ENCODE measurements around the gene ATP6AP1. TPM values are rescaled to one million over a fixed set of nuclear protein-coding genes. Genes with fewer than 3 reads are reported as not detected.

ATP6AP1 gene
- total RNA-seq, 1 donor from 2014 or later: 74.8 TPM

DNA sequence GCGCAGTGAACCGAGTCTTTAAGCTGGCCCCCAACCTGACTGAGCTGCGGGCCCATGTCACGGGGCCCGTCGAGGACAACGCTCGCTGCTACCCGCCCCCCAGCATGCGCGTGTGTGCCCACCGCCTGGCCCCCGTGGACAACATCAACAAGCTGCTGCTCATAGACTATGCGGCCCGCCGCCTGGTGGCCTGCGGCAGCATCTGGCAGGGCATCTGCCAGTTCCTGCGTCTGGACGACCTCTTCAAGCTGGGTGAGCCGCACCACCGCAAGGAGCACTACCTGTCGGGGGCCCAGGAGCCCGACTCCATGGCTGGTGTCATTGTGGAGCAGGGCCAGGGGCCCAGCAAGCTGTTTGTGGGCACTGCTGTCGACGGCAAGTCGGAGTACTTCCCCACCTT is 31.8 kb downstream of the ATP6AP1 start:
- intact Hi-C loops (cut with DNase I): no loop called here
- DNase-seq (no peak), ATAC-seq (ENCODE audit: poor library complexity) (no peak)

DNA sequence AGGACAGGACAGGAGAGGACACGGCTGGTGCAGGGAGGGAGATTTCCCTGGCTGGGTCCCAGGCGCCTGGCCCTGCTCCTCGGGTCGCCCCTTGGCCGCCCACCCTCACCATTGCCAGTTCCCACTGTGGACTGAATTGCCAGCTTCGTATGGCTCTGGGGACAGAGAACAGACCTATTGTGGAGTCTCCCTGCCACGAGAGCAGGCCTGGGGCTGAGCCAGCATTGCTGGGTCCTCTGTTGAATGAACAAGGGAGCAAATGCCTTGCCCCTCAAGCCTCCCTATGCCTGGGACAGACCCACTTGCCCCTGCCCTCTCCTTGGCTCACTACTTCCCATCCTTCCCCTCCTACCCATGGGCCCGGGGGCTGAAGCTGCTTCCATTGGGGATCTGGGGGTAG is 33.9 kb downstream of the ATP6AP1 start:
- intact Hi-C loops (cut with DNase I): no loop called here
- ATAC-seq (ENCODE audit: poor library complexity) (no peak), DNase-seq (no peak)

DNA sequence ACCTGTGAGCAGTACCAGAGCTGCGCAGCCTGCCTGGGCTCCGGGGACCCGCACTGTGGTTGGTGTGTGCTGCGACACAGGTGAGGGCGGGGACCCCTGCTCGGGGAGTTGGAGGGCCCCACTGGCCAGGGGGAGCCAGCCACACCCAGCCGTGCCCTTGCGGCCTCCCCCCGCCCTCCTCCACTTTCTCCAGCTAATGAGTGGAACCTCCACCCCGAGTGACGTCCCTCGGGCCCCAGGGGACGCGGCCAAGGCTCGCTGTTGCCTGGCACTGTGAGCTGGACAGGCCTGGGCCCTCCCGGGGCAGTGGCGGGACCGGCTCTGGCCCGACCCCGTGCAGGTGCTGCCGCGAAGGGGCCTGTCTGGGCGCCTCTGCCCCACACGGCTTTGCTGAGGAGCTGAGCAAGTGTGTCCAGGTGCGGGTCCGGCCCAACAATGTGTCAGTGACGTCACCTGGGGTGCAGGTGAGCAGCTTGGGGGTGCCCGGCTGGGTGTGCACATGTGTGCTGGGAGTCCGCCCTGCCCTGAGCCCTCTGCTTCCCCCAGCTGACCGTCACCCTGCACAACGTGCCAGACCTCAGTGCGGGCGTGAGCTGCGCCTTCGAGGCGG is 35.2 kb downstream of the ATP6AP1 start:
- intact Hi-C loops (cut with DNase I): no loop called here
- ATAC-seq (ENCODE audit: poor library complexity): no peak
- DNase-seq: no peak

DNA sequence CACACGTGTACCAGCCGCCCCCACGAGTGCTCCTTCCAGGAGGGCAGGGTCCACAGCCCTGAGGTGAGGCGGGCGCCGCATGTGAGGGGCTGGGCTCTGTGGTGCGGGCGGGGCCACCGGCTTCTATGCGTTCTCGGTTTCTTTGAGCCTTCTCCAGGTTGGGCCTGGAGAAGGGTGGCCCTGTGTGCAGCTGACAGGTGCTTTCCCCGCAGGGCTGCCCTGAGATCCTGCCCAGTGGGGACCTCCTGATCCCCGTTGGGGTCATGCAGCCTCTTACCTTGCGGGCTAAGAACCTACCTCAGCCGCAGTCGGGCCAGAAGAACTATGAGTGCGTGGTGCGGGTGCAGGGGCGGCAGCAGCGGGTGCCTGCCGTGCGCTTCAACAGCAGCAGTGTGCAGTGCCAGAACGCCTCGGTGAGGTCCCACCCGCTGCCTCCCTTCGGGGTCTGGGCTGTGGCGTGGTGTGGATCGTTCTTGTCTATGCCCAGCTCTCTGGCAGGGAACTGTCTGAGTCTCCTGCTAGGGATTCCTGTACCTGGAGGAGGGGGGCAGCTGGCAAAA is 36.4 kb downstream of the ATP6AP1 start:
- DNase-seq (no peak), ATAC-seq (ENCODE audit: poor library complexity) (no peak)
- intact Hi-C loops (cut with DNase I): no loop called here

DNA sequence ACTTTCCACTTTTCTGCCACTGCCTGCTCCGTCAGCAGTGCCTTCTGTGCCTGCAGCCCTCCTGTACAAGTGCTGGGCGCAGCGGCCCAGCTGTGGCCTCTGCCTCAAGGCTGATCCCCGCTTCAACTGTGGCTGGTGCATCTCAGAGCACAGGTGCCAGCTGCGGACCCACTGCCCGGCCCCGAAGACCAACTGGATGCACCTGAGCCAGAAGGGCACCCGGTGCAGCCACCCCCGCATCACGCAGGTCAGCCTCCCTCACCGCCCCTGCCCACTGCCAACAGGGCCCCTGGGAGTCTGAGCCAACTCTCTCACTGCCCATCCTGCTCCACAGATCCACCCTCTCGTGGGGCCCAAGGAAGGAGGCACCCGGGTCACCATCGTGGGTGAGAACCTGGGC is 37.1 kb downstream of the ATP6AP1 start:
- ATAC-seq (ENCODE audit: poor library complexity) (no peak), DNase-seq (no peak)
- intact Hi-C loops (cut with DNase I): no loop called here

DNA sequence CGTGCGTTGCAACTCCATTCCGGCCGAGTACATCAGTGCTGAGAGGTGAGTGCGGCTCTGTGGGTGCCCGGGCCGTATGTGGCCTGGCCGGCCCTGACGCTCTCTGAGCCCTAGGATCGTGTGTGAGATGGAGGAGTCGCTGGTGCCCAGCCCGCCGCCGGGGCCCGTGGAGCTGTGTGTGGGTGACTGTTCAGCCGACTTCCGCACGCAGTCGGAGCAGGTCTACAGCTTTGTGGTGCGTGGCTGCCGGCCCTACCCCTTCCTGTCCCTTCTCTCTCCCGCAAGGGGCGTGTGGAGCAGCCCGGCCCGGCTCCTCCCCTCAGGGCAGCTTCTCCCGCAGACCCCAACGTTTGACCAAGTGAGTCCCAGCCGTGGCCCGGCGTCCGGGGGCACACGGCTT is 37.6 kb downstream of the ATP6AP1 start:
- DNase-seq: no peak
- no peak for ATAC-seq (ENCODE audit: poor library complexity)

DNA sequence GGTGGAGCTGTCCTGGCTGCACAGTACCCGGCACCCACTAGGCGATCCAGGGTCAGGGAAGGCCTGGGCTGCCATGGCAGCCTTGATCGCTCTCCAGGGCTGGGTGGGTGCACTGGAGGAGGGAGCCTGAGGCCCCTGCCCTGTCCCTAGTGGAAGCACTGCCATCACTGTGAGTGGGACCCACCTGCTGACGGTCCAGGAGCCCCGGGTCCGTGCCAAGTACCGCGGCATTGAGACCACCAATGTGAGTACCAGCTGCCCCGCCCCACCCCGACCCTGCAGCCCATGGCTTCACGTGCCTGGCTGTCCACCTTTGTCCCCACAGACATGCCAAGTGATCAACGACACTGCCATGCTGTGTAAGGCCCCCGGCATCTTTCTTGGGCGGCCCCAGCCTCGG is 38.4 kb downstream of the ATP6AP1 start:
- DNase-seq: no peak
- intact Hi-C loops (cut with DNase I): no loop called here
- ATAC-seq (ENCODE audit: poor library complexity): no peak

More for the DNA sequence above, 37.6 kb downstream of the ATP6AP1 start:
- intact Hi-C loops (cut with DNase I): no loop called here

DNA sequence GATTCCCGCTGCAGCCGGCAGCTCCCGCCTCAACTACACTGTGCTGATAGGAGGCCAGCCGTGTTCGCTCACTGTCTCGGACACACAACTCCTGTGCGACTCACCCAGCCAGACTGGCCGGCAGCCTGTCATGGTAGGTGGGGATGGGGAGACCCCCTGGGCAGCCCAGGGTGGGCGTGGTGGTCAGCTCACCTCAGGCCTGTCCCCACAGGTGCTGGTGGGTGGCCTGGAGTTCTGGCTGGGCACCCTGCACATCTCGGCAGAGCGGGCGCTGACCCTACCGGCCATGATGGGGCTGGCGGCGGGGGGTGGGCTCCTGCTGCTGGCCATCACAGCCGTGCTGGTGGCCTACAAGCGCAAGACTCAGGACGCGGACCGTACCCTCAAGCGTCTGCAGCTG is 39.1 kb downstream of the ATP6AP1 start:
- intact Hi-C loops (cut with DNase I): no loop called here
- DNase-seq: no peak
- no peak for ATAC-seq (ENCODE audit: poor library complexity)

DNA sequence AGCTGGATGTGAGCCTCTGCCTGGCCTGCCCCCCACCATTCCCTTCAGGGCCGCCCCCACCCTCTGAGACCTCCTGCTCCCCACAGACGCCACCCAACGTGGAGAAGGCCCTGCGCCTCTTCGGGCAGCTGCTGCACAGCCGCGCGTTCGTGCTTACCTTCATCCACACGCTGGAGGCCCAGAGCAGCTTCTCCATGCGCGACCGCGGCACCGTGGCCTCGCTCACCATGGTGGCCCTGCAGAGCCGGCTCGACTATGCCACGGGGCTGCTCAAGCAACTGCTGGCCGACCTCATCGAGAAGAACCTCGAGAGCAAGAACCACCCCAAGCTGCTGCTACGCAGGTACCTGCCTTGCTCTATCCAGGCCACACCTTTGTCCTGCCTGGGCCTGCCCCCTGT is 39.7 kb downstream of the ATP6AP1 start:
- DNase-seq (no peak), ATAC-seq (ENCODE audit: poor library complexity) (no peak)
- intact Hi-C loops (cut with DNase I): no loop called here

DNA sequence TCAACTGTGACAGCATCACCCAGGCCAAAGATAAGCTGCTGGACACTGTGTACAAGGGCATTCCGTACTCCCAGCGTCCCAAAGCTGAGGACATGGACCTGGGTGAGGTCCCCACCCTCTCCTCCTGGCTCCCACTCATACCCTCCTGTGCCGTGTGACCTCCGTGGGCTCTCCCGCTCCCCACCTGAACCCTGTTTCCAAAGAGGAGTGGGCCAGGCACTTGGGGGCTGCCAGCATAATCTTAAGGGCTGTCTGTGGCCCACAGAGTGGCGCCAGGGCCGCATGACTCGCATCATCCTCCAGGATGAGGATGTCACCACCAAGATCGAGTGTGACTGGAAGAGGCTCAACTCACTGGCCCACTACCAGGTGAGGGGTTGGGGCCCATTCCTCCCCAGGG is 40.6 kb downstream of the ATP6AP1 start:
- no peak for ATAC-seq (ENCODE audit: poor library complexity)
- no peak for DNase-seq
- intact Hi-C loops (cut with DNase I): no loop called here

DNA sequence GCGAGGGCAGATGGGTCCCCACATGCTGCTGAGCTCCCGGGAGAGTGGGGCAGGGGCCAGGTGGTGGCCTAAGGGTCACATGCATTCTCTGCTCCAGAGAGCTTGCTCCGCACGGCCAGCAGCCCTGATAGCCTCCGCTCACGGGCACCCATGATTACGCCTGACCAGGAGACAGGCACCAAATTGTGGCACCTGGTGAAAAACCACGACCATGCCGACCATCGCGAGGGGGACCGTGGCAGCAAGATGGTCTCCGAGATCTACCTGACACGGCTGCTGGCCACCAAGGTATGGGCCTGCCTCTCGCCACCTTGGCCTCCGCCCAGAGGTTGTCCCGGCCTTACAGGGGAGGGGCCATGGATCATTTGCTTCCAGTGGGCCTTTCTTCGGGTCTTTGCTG is 41.4 kb downstream of the ATP6AP1 start:
- ATAC-seq (ENCODE audit: poor library complexity) (no peak), DNase-seq (no peak)
- intact Hi-C loops (cut with DNase I): no loop called here

DNA sequence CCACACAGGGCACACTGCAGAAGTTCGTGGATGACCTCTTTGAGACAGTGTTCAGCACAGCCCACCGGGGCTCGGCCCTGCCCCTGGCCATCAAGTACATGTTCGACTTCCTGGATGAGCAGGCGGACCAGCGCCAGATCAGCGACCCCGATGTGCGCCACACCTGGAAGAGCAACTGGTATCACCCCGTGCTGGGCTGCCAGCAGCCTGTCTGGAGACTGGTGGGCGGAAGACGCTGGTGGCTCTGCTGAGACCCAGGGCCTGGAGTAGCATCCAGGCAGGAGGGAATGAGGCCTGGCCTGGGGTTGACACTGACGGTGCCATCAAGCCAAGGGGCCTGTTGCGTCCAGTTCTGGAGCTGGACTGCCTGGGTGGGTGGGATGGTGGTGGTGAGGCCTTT is 42.0 kb downstream of the ATP6AP1 start:
- DNase-seq: no peak
- intact Hi-C loops (cut with DNase I): no loop called here
- ATAC-seq (ENCODE audit: poor library complexity): no peak

DNA sequence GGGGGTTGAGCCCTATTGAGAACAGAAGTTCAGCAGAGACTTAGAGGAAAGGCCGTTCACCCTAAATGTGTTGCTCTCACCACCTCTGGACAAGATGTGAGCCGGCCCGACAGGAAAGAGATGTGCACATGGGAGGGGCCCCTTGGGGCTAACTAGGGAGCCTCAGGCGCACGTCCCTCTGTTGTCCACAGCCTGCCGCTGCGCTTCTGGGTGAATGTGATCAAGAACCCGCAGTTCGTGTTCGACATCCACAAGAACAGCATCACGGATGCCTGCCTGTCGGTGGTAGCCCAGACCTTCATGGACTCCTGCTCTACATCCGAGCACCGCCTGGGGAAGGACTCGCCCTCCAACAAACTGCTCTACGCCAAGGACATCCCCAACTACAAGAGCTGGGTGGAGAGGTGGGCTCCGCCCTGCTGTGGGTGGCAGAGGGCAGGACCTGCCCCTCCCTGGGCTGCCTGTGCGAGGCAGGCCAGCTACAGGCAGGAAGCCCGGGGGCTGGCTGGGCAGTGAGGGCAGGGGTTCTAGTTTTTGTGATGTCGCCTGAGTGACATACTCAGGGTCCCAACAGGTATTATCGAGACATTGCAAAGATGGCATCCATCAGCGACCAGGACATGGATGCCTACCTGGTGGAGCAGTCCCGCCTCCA is 42.6 kb downstream of the ATP6AP1 start:
- intact Hi-C loops (cut with DNase I): no loop called here
- ATAC-seq (ENCODE audit: poor library complexity) (no peak), DNase-seq (no peak)

DNA sequence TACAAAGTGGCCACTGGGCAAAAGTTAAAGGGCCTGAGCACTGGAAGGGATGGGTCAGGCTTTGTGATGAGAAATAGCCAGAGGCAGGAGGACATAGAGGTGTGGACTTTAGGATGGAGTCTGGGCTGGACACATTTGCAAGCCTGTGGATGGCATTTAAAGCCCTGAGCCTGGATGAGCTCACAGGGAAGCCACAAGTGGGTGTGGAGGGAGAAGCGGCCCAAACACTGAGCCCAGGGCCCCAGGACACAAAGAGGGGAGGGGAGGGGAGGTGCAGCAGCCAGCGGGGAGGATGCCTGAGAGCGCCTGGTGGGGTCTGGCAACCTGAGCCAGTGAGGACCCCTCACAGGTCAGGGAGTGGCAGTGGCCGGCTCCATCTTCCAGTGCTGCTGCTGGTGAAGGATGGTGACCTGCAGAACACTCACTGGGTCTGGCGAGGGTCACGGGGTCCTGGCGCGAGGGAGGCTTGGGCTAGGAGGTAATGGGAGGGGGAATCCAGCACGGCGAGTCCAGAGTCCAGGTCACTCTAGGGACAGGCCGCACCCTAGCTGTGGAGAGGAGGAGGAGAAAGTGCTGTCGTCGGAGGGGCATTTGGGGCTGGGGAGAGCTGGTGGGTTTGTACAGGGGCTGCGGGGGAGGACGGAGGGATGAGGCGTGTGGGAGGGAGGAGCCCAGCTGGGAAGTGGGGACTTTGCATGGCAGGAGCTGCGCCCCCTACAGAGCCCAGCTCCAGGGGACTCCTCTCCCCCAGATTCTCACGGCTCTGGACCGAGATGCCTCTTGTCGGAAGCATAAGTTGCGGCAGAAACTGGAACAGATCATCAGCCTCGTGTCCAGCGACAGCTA is 43.6 kb downstream of the ATP6AP1 start:
- no peak for DNase-seq
- intact Hi-C loops (cut with DNase I): no loop called here
- no peak for ATAC-seq (ENCODE audit: poor library complexity)

DNA sequence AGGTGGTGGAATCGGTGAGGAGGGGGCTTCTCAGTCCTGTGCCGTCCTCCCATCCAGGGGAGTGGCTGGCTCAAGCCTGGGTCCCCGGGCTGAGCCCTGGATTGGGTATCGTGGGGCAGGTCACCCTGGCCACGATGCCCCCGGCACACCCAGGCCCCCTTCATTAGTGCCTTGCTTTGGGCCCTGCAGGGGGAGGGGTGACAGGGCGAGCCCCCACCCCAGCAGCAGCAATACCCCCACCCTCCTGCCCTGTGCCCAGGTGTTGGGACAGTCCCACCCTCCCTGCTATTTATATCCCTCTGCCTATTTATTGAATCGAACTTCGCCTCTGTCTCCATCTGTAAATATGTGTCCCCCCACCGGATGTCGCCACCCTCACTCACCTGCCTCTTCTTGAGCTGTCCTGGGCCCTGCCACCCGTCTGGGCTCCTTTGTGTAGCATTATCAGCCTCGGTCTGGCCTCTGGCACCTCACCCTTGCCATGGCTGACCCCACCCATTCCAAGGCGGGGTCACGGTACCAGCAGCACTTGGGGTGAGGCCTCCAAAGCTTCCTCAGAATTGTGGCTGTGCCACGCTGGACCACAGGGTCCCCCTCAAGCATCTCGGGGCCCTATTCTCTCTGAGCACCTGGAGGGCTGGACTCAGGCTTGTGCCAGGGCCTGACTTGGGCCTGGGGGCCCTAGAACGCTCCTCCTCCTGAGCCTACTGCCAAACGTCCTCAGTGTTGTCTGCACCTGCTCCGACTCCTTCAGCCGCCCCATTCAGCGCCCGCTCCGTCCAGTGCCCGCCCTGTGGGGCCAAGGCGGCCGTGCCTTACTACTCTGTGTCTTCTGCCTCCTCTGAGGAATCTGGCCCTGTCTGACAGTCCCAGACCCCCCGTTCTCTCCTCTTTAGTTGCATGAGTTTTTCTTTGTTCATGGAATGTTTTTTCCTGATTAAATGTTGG is 44.5 kb downstream of the ATP6AP1 start:
- no peak for ATAC-seq (ENCODE audit: poor library complexity)
- intact Hi-C loops (cut with DNase I): no loop called here
- DNase-seq: no peak

DNA sequence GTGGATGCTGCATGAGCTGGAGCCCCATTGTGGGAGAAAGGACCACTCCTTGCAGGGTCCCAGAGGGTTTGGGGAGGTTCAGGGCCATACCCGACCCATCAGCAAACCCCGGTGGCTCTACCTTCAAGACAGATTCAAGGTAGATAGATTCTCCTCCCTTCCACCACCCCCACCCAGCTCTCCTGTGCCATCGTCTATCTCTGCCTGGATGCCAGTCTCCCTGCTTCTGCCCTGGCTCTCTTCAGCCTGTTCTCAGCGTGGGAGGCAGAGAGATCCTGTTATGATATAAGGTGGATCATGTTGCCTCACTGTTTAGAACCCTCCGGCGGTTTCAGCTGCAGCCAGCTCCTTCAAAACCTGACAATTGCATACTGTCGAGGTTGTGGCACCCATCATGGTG is 45.2 kb downstream of the ATP6AP1 start:
- intact Hi-C loops (cut with DNase I): no loop called here
- DNase-seq (no peak), ATAC-seq (ENCODE audit: poor library complexity) (no peak)

DNA sequence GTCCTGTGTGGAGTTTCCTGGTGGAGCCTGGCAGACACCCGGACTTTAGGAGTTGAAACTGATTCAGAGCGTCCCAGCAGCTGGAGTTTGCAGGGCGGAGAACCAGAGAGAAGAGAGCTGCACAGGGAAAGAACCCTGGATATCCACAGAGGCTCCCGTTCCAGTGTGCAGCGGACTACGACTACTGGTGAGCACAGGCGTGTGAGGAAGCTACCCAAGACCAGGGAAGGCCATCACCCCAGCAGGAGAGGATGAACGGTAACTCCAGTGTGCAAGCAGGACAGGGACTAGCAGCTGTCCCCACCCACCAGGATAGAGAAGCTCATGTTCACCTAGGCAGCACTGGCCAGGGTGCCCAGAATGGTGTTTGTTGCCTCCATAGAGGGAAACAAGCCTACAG is 48.3 kb downstream of the ATP6AP1 start:
- DNase-seq: no peak
- no peak for ATAC-seq (ENCODE audit: poor library complexity)
- intact Hi-C loops (cut with DNase I): no loop called here

DNA sequence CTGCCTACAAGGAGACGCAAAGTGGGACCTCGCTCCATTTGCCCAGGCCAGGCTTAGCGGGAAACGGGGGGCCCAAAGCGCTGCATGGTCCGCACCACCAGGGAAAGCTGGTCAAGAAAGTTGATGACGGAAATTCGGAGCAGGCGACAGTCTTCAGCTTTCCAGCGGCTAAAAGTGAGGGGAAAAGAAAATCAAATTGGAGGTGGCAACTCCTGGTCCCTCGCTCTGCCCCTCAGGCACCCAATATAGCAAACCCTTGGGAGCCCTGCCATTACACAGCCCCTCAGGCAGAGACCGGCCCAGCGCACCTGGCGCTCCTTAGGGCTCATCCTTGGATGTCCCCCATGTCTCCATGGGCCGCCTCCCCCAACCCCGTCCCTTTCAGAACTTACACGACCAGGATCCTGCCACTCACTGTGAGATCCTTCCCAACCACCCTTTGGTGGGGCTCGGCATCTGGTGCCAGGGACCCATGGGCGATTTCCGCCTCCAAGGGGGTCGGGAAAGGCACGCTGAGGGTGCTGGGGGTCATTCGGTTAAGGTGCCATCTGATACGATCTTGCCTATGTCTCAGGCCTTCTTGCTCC is 49.5 kb downstream of the ATP6AP1 start:
- ATAC-seq (ENCODE audit: poor library complexity) (no peak), DNase-seq (no peak)
- intact Hi-C loops (cut with DNase I): no loop called here

Measured in Right ventricle myocardium superior (tissue), 1 donor.